HEK293T (cell line): ENCODE results near the gene BTG4.

ENCODE experiments used
- CTCF ChIA-PET: fragments of 350-600 bp; formaldehyde crosslinking; extraction: SDS; loops from one replicate; lab custom pipeline; 2021; ENCODE audit warnings: antibody characterized with exemption, inconsistent platforms; lab: Yijun Ruan, JAX
- POLR2A ChIA-PET: fragments of 350-600 bp; formaldehyde crosslinking; extraction: SDS; loops from one replicate; lab custom pipeline; 2020; ENCODE audit warnings: antibody characterized with exemption, inconsistent platforms; lab: Yijun Ruan, JAX
- DNase-seq: peaks from one replicate; pipeline ENCODE4 v3.0.0; 2012; ENCODE audit warnings: mixed read lengths; ENCODE audit errors: extremely low spot score
- ARNT ChIP-seq: fragments of 450-650 bp; IDR thresholded peaks from 2 replicates; pipeline ENCODE4 v1.6.1; 2017; ENCODE audit warnings: mild to moderate bottlenecking
- BHLHE40 ChIP-seq: fragments of 450-650 bp; IDR thresholded peaks from 2 replicates; pipeline ENCODE4 v1.6.1; 2016; ENCODE audit warnings: mild to moderate bottlenecking, moderate library complexity, borderline replicate concordance
- CTBP1 ChIP-seq: fragments of 450-650 bp; IDR thresholded peaks from 2 replicates; pipeline ENCODE4 v1.6.1; 2016; ENCODE audit warnings: borderline replicate concordance
- ELF4 ChIP-seq: fragments of 450-650 bp; IDR thresholded peaks from 2 replicates; pipeline ENCODE4 v1.6.1; 2017; ENCODE audit warnings: antibody characterized with exemption
- FOXA1 ChIP-seq: fragments of 450-650 bp; IDR thresholded peaks from 2 replicates; pipeline ENCODE4 v1.6.1; 2016; ENCODE audit warnings: mild to moderate bottlenecking
- FOXK2 ChIP-seq: fragments of 450-650 bp; IDR thresholded peaks from 2 replicates; pipeline ENCODE4 v1.6.1; 2016; ENCODE audit warnings: mild to moderate bottlenecking
- FOXM1 ChIP-seq: fragments of 450-650 bp; IDR thresholded peaks from 2 replicates; pipeline ENCODE4 v1.6.1; 2017; ENCODE audit warnings: mild to moderate bottlenecking, borderline replicate concordance
- HDGF ChIP-seq: fragments of 450-650 bp; IDR thresholded peaks from 2 replicates; pipeline ENCODE4 v1.6.1; 2017; ENCODE audit warnings: antibody characterized with exemption, borderline replicate concordance
- L3MBTL2 ChIP-seq: fragments of 450-650 bp; conservative IDR thresholded peaks from 2 replicates; pipeline ENCODE4 v1.6.1; 2016; ENCODE audit warnings: mild to moderate bottlenecking
- LEF1 ChIP-seq: fragments of 450-650 bp; IDR thresholded peaks from 2 replicates; pipeline ENCODE4 v1.6.1; 2017; ENCODE audit warnings: mild to moderate bottlenecking, borderline replicate concordance
- NFRKB ChIP-seq: fragments of 450-650 bp; IDR thresholded peaks from 2 replicates; pipeline ENCODE4 v1.6.1; 2016; ENCODE audit warnings: mild to moderate bottlenecking, moderate library complexity
- PKNOX1 ChIP-seq: fragments of 450-650 bp; IDR thresholded peaks from 2 replicates; pipeline ENCODE4 v1.6.1; 2016
- SP1 ChIP-seq: fragments of 450-650 bp; IDR thresholded peaks from 2 replicates; pipeline ENCODE4 v1.6.1; 2017
- SUZ12 ChIP-seq: fragments of 450-650 bp; IDR thresholded peaks from 2 replicates; pipeline ENCODE4 v1.6.1; 2016; ENCODE audit warnings: mild to moderate bottlenecking
- TARDBP ChIP-seq: fragments of 450-650 bp; IDR thresholded peaks from 2 replicates; pipeline ENCODE4 v1.6.1; 2016
- ZNF384 ChIP-seq: fragments of 450-650 bp; IDR thresholded peaks from 2 replicates; pipeline ENCODE4 v1.6.1; 2016

The BTG4 gene

GRCh38 chr11:111460340-111460739 is 51.8 kb downstream of the BTG4 start:
- POLR2A ChIA-PET = no interaction called here
- CTCF ChIA-PET = interaction anchor here (1.2 kb wide), 1 partner anchor 12 kb away, joined by 4 read pairs; no protein-coding TSS in a partner anchor
- TF ChIP-seq ZNF384 (no peak), L3MBTL2 (no peak), ELF4 (no peak), CTBP1 (no peak), FOXM1 (no peak), NFRKB (no peak), HDGF (no peak)
- no peak for DNase-seq

- POLR2A ChIA-PET = no interaction called here
- TF ChIP-seq NFRKB (no peak), SUZ12 (no peak)
- DNase-seq = no peak
- CTCF ChIA-PET = interaction anchor here (1.2 kb wide), 1 partner anchor 13 kb away, joined by 4 read pairs; no protein-coding TSS in a partner anchor
Measured at GRCh38 chr11:111459506-111460270, 52.5 kb downstream of the BTG4 start.

- CTCF ChIA-PET = no interaction called here
- POLR2A ChIA-PET = no interaction called here
- TF ChIP-seq L3MBTL2 (no peak), ARNT (no peak), HDGF (no peak), LEF1 (no peak), FOXM1 (no peak), FOXA1 (no peak), BHLHE40 (no peak), TARDBP (no peak), NFRKB (no peak), ZNF384 (no peak), FOXK2 (no peak), SP1 (no peak), ELF4 (no peak), CTBP1 (no peak)
- DNase-seq = no peak
Measured at GRCh38 chr11:111457731-111458368, 54.3 kb downstream of the BTG4 start.

GRCh38 chr11:111456859-111457730 is 55.1 kb downstream of the BTG4 start:
- no peak for DNase-seq
- TF ChIP-seq SP1 = no peak
- no peak for TF ChIP-seq BHLHE40
- TF ChIP-seq LEF1 = no peak
- no peak for TF ChIP-seq FOXA1
- no peak for TF ChIP-seq FOXM1
- no peak for TF ChIP-seq SUZ12
- no peak for TF ChIP-seq ZNF384
- no peak for TF ChIP-seq TARDBP
- no peak for TF ChIP-seq NFRKB
- TF ChIP-seq FOXK2 = no peak
- TF ChIP-seq HDGF = no peak
- TF ChIP-seq ELF4 = no peak
- TF ChIP-seq CTBP1 = no peak
- TF ChIP-seq L3MBTL2 = no peak
- no peak for TF ChIP-seq PKNOX1
- ChIA-PET POLR2A (no interaction called here), CTCF (interaction anchor here (0.8 kb wide), 1 partner anchor 384 kb away, joined by 3 read pairs; no protein-coding TSS in a partner anchor)

- CTCF ChIA-PET = interaction anchor here (0.8 to 1.2 kb wide), 2 partner anchors 9 to 385 kb away, joined by 3 read pairs; no protein-coding TSS in a partner anchor
- TF ChIP-seq LEF1 = no peak
- TF ChIP-seq FOXA1 = no peak
- TF ChIP-seq ZNF384 = no peak
- TF ChIP-seq PKNOX1 = no peak
- TF ChIP-seq SUZ12 = no peak
- TF ChIP-seq TARDBP = no peak
- TF ChIP-seq ARNT = no peak
- no peak for TF ChIP-seq ELF4
- no peak for TF ChIP-seq SP1
- TF ChIP-seq HDGF = no peak
- TF ChIP-seq CTBP1 = no peak
- TF ChIP-seq FOXM1 = no peak
- no peak for TF ChIP-seq BHLHE40
- TF ChIP-seq L3MBTL2 = no peak
- no peak for TF ChIP-seq FOXK2
- no peak for TF ChIP-seq NFRKB
- POLR2A ChIA-PET = no interaction called here
- DNase-seq = no peak
Measured at GRCh38 chr11:111456086-111456858, 55.9 kb downstream of the BTG4 start.
